Fibroblast of peridontal ligament (primary cell): ENCODE results near the gene THOP1.

ENCODE experiments used
- DNase-seq: peaks from one replicate; pipeline ENCODE4 v3.0.0-alpha.2; 2010; ENCODE audit errors: extremely low read depth

THOP1 gene

GRCh38 chr19:2854849-2855248 lies 69.5 kb downstream of the THOP1 start:
- no peak for DNase-seq

GRCh38 chr19:2856457-2857050 lies 71.3 kb downstream of the THOP1 start:
- no peak for DNase-seq

- DNase-seq = no peak
Measured at GRCh38 chr19:2858864-2859263, 73.6 kb downstream of the THOP1 start.

DNA sequence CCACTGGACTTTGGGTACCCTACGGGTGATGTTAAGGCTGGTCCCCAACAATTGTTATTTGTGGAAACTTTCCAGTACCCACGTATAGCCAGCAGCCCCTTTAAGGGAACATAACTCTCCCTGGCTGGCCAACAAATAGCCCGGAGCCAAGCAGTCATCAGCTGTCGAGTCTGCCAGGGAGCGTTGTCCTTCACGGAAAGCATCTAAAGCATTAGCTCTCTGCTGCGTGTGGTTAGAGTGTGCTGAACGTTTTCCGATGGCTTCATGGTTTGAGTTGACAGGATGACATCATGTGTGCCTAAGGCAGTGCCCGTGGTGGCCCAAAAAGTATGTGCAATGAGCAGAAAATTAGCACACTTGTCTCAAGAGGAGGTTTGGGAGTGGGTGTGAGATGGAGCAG lies 78.5 kb downstream of the THOP1 start:
- no peak for DNase-seq
